Ascending aorta (tissue), 2 donors: ENCODE measurements around the gene PASK. TPM values are rescaled to one million over a fixed set of nuclear protein-coding genes. Genes with fewer than 3 reads are reported as not detected.

Experiments
- DNase-seq, 2 donors: peaks; one replicate each; pipeline ENCODE4 v3.0.0-alpha.2; 2019; ENCODE audit warnings: low spot score in 2 of 2
- H3K27ac ChIP-seq, 2 donors: fragments of 200-600 bp; sonication (generic); one replicate each; pipeline ENCODE4 v1.5.1; 2016 to 2017; ENCODE audit warnings: mild to moderate bottlenecking in 1 of 2
- H3K27me3 ChIP-seq: fragments of 200-600 bp; sonication (generic); one replicate; pipeline ENCODE4 v1.5.1; 2017
- H3K36me3 ChIP-seq, 2 donors: fragments of 200-600 bp; sonication (generic); one replicate each; pipeline ENCODE4 v1.5.1; 2016
- H3K4me1 ChIP-seq, 2 donors: fragments of 200-600 bp; sonication (generic); one replicate each; pipeline ENCODE4 v1.5.1; 2016 to 2017; ENCODE audit warnings: mild to moderate bottlenecking in 1 of 2
- H3K4me3 ChIP-seq, 2 donors: fragments of 200-600 bp; sonication (generic); one replicate each; pipeline ENCODE4 v1.5.1; 2016 to 2017; ENCODE audit warnings: mild to moderate bottlenecking in 1 of 2
- H3K9me3 ChIP-seq, 2 donors: fragments of 200-600 bp; sonication (generic); one replicate each; pipeline ENCODE4 v1.5.1; 2016
- CTCF ChIP-seq, 3 experiments: fragments of 200-600 bp in 2 of 3; fragments of 450-650 bp in 1 of 3; sonication (generic) in 2 of 3; IDR thresholded peaks; one replicate each; pipeline ENCODE4 v1.5.1; 2016 to 2019; ENCODE audit warnings: antibody characterized with exemption in 3 of 3, mild to moderate bottlenecking in 1 of 3, moderate library complexity in 1 of 3
- intact Hi-C: fragments of 100-400 bp; cut with DNase I; formaldehyde crosslinking; loops from one replicate; pipeline ENCODE4 v1.15.1; 2023
- total RNA-seq: library from RNA; depleted of rRNA; stranded (reverse); fragments of >200 nt; gene quantifications from one replicate; pipeline ENCODE4 v1.1.0, GENCODE V29; 2016

Gene PASK
- total RNA-seq, 1 donor from 2014 or later = not detected

- Histone ChIP-seq H3K27ac (no peak overlapping the region), H3K27me3 (no peaks in the 10 kb centered on the region), H3K4me1 (peaks cover 0 to 5% of the 10 kb centered on the region in 2 donors), H3K4me3 (no peak overlapping the region), H3K9me3 (no peaks in the 10 kb centered on the region), H3K36me3 (peaks cover 24 to 45% of the 10 kb centered on the region in 2 donors)
- no peak for DNase-seq
- intact Hi-C loops = no loop called here
- no peak for TF ChIP-seq CTCF (IDR thresholded peaks at IDR 0.05)
These were observed 7.7 kb upstream of the PASK start for GRCh38 chr2:241156971-241157441.

GRCh38 chr2:241155936-241156335, 6.7 kb upstream of the PASK start:
- Histone ChIP-seq H3K27me3 (no peaks in the 10 kb centered on the region), H3K27ac (no peak overlapping the region), H3K9me3 (no peaks in the 10 kb centered on the region), H3K4me1 (peaks cover 0 to 8% of the 10 kb centered on the region in 2 donors), H3K36me3 (peaks cover 24 to 45% of the 10 kb centered on the region in 2 donors), H3K4me3 (no peak overlapping the region)
- intact Hi-C loops = no loop called here
- DNase-seq = no peak
- no peak for TF ChIP-seq CTCF (IDR thresholded peaks at IDR 0.05)

- H3K27ac ChIP-seq = no peak overlapping the region
- no peak for DNase-seq
- H3K4me1 ChIP-seq = peaks cover 0 to 8% of the 10 kb centered on the region in 2 donors
- H3K36me3 ChIP-seq = peaks cover 24 to 38% of the 10 kb centered on the region in 2 donors
- H3K4me3 ChIP-seq = no peak overlapping the region
- no peaks in the 10 kb centered on the region for H3K9me3 ChIP-seq
- no peaks in the 10 kb centered on the region for H3K27me3 ChIP-seq
- intact Hi-C loops = loop anchor here (5.0 kb wide), 1 partner anchor 53 kb away; the partner anchor contains the start of gene MTERF4
- TF ChIP-seq CTCF (IDR thresholded peaks at IDR 0.05) = no peak
These were observed 5.6 kb upstream of the PASK start for GRCh38 chr2:241154915-241155314.

GRCh38 chr2:241153616-241154015, 4.3 kb upstream of the PASK start:
- H3K9me3 ChIP-seq = no peaks in the 10 kb centered on the region
- peaks cover 0 to 12% of the 10 kb centered on the region in 2 donors for H3K4me1 ChIP-seq
- intact Hi-C loops = loop anchor here (5.0 kb wide), 1 partner anchor 51 kb away; the partner anchor contains the start of gene MTERF4
- no peak overlapping the region for H3K4me3 ChIP-seq
- H3K27ac ChIP-seq = no peak overlapping the region
- TF ChIP-seq CTCF (IDR thresholded peaks at IDR 0.05) = no peak
- H3K27me3 ChIP-seq = no peaks in the 10 kb centered on the region
- peaks cover 15 to 26% of the 10 kb centered on the region in 2 donors for H3K36me3 ChIP-seq
- no peak for DNase-seq

GRCh38 chr2:241151934-241152660, 2.8 kb upstream of the PASK start:
- Histone ChIP-seq H3K9me3 (no peaks in the 10 kb centered on the region), H3K27ac (no peak overlapping the region), H3K36me3 (peaks cover 3 to 15% of the 10 kb centered on the region in 2 donors), H3K4me3 (no peak overlapping the region), H3K27me3 (no peaks in the 10 kb centered on the region), H3K4me1 (peaks cover 0 to 15% of the 10 kb centered on the region in 2 donors)
- TF ChIP-seq CTCF (IDR thresholded peaks at IDR 0.05) = no peak
- intact Hi-C loops = loop anchor here (2.0 to 5.0 kb wide), 5 partner anchors 50 to 301 kb away; partner anchors contain the start of genes MTERF4 and SNED1
- DNase-seq = no peak
